SIG-M5 treated with dmso at 0.1 percent for 504 hours (cell line): Measurements from ENCODE around the gene DVL3.

Experiments
- DNase-seq: peaks from one replicate; lab custom pipeline; 2025; ENCODE audit not compliant: unreplicated experiment; lab: John Stamatoyannopoulos, UW

DVL3 gene

GRCh38 chr3:184176377-184177330 lies 21.5 kb downstream of the DVL3 start:
- peak; percentile 68 for DNase-seq

GRCh38 chr3:184177331-184177731 lies 22.2 kb downstream of the DVL3 start:
- no peak for DNase-seq

DNA sequence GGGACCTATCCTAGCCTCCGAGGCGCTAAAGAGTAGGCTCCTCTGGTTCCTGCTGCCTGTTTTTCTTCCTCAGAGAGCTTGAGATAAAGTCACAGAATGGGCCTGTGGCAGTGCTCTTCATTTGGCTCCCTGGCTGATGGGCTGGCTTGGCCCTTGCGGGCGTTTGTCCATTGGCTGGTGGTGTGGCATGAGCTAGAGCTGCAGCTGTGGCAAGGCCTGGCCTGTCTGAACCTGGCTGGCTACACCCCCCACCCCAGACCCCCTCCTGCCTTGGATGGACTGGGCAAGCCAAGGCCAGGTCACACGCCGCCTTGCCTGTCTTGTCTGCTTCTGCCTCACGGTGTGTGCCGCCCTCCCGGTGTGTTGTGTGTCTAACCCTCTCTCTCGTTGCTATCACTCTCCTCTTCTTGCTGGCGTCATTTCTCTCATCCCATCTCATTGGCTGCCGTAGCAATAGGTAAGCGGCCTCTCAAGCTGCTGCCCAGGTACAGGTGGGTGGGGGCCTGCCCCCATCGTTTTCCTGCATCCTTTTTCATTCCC lies 22.7 kb downstream of the DVL3 start:
- no peak for DNase-seq

DNA sequence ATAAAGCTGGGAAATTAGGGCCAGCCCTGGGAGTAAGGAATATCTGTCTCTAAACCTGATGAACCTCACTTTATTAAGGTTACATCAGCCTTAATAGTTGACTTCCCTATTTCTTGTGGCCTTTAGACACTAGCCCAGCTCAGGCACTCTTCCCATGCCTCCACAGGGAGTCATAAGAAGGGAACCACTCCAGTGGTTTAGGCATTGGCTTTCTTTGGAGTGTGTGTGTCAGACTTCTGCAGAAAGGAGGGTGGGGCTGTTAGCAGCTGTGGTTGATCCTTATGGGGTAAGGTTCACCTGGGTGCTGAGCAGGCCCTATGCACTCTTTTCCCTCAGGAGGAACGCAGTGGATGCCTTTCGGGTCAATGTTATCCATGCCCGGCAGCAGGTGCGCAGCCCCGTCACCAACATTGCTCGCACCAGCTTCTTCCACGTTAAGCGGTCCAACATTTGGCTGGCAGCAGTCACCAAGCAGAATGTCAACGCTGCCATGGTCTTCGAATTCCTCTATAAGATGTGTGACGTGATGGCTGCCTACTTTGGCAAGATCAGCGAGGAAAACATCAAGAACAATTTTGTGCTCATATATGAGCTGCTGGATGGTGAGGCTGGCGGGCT lies 23.5 kb downstream of the DVL3 start:
- no peak for DNase-seq

DNA sequence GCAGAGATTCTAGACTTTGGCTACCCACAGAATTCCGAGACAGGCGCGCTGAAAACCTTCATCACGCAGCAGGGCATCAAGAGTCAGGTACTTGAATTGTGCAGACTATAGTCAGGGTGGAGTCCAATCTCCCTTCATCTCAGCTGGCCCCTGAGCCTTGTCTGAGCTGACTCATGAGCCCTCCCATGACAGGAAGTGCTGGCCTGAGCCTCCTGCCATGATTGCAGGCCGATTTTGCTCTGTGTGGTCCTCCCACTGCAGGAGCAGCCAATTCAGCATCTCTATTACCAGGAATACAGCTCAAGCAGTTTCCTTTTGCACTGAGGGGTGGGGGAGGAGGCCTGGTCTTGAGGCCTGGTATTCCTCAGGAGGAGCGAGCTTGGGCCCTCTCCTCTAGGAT lies 25.0 kb downstream of the DVL3 start:
- no peak for DNase-seq

DNA sequence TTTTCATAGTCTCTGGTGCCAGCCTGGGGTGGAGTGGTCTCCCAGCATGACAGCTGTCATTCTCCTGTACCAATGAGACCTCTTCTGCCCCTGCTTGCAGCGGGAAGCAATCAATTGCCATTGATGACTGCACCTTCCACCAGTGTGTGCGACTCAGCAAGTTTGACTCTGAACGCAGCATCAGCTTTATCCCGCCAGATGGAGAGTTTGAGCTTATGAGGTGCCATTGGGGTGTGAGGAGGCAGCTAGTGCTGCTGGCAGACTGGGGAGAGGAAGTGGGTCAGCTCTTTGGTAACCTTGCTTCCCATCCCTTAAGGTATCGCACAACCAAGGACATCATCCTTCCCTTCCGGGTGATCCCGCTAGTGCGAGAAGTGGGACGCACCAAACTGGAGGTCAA lies 26.4 kb downstream of the DVL3 start:
- DNase-seq = no peak

DNA sequence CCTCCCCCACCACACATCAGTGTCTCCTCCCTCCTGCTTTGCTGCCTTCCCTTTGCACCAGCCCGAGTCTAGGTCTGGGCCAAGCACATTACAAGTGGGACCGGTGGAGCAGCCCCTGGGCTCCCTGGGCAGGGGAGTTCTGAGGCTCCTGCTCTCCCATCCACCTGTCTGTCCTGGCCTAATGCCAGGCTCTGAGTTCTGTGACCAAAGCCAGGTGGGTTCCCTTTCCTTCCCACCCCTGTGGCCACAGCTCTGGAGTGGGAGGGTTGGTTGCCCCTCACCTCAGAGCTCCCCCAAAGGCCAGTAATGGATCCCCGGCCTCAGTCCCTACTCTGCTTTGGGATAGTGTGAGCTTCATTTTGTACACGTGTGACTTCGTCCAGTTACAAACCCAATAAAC lies 28.5 kb downstream of the DVL3 start:
- DNase-seq = no peak

- no peak for DNase-seq
These were observed 29.5 kb downstream of the DVL3 start for GRCh38 chr3:184184546-184185230.

DNA sequence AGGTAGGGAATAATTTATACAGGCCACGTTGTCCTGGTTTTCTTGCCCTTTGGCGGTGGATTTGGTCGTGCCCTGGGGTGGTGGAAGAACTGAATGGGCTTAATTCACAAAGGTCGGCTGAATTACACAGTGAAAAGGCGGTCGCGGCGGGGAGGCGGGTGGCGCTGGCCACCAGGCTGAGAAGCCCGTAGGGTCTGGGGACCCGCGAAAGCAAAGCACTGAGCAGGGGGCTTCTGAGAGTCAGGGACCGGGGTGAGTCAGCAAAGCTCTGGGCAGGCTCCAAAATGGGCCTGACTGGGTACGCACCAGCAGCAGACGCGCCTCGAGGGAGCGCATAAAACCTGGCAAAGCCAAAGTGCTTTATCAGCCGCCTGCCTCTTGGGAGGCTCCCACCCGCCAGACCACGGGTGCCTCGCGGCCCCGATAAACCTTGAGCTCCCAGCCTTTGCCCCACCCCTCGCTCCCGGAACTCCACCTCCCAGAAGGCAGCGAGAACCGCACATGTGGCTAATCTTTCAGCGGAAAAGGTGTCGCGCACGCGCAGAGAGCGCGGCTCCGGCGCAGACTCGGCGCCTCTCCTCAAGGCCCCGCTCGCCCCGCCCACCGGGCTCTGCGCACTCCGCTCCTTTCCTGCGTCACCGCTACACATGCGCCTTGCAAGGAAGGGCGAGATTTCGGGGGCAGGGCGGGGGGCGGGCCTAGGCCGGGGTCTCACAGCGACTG lies 30.4 kb downstream of the DVL3 start:
- peak; percentile 98 for DNase-seq

DNA sequence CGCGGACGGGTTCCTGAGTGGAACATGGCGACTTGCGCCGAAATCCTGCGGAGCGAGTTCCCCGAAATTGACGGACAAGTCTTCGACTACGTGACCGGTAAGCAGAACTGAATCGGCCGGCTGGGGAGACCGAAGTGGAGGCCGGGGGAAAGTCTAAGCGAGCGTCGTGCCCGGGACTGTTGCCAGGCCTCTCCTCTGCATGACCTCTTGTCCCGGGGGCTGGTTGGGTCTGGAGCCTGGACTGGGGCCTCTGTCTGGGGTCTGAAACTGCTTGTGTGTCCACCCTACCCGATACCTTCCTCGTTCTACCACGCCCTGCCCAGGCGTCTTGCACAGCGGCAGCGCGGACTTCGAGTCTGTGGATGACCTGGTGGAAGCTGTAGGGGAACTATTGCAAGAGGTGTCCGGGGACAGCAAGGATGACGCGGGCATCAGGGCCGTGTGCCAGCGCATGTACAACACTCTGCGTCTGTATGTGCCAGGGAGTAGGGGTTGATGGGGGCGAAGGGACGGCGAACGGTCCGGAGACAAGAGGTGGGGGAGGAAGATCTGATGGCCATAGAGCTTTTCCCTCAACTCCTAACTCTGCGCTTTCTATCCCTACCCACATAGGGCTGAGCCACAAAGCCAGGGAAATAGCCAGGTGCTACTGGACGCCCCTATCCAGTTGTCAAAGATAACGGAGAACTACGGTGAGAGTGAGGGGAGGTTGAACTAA lies 31.2 kb downstream of the DVL3 start, which contains the start of gene ABCF3:
Gene ABCF3, plus strand, starts transcription at position 16 of the 718 bp plus-strand sequence. Its CDS starts 9 bp downstream, at position 25.
- DNase-seq = no peak

DNA sequence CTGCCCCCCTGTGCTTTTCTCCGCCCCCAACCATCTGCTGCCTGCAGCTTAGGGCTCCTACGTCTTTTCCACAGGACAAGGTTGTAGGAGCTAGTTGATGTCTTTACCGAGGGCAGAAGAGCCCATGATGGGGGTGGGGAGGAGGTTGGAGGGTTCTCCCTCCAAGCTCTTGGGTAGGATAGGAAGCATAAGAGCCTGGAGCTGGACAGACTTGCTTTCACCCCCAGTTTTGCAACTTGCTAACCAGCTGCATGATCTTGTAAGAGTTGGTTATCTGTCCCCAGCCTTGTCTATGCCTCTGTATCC lies 31.7 kb downstream of the DVL3 start:
- DNase-seq = peak; percentile 31

DNA sequence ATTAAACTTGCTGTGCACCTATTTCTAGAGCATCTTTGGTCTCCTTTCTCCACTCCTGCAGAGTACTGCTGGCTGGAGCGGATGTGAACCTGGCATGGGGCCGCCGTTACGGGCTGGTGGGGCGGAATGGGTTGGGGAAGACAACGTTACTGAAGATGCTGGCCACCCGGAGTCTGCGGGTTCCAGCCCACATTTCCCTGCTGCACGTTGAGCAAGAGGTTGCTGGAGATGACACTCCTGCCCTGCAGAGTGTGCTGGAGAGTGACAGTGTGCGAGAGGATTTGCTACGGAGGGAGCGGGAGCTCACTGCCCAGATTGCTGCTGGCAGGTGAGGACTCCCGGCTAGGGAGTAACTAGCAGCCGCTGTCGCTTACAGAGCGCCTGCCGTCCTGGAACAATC lies 32.9 kb downstream of the DVL3 start:
- no peak for DNase-seq

DNA sequence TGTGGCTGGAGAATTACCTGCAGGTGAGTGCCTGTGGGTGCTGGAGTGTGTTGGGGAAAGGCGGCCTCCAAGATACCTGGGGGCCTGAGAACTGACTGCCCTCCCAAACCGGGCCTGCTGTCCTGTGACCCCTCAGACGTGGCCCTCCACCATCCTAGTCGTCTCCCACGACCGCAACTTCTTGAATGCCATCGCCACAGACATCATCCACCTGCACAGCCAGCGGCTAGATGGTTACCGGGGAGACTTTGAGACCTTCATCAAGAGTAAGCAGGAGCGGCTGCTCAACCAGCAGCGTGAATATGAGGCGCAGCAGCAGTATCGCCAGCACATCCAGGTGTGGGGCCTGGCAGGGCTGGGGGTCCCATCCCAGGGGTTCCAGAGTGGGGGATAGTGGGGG lies 34.2 kb downstream of the DVL3 start:
- DNase-seq = no peak

GRCh38 chr3:184192889-184193288 lies 37.7 kb downstream of the DVL3 start:
- DNase-seq = no peak

- no peak for DNase-seq
These were observed 38.9 kb downstream of the DVL3 start for GRCh38 chr3:184193991-184194539.

- DNase-seq = no peak
These were observed 41.4 kb downstream of the DVL3 start for GRCh38 chr3:184196536-184196935.

GRCh38 chr3:184198509-184198908 lies 43.3 kb downstream of the DVL3 start:
- DNase-seq = no peak

DNA sequence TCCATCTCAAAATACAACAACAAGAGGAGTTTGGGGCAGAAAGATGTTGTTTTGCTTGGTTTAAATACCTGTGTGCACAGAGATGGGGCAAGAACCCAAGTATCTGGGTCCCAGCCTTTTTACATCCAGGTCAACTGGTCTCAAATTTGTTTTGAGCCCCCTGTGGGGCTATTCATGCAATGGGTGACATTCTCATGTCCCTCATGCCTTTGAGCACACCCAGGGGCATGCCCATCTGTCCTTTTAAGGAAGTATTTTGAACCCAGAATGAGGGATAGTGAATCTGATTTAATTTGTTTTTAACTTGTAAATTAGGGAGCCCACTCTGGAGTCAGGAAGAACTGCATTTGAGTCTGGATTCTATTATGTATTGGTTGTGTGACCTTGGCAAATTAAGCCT lies 45.6 kb downstream of the DVL3 start:
- DNase-seq = no peak

- DNase-seq = no peak
These were observed 48.3 kb downstream of the DVL3 start for GRCh38 chr3:184203526-184203925.
